HG03460 (cell line): ENCODE data around the gene HDGFL2.
"Not testable (repeated sequence)": the region's sequence is repeated elsewhere in the genome, so short reads cannot be mapped to it uniquely, and the experiment has no call there.

Experiments
- ATAC-seq: cut with Tn5 transposase; IDR thresholded peaks from one replicate; pipeline ENCODE4 v1.9.1; 2021; ENCODE audit not compliant: unreplicated experiment

Gene HDGFL2

DNA sequence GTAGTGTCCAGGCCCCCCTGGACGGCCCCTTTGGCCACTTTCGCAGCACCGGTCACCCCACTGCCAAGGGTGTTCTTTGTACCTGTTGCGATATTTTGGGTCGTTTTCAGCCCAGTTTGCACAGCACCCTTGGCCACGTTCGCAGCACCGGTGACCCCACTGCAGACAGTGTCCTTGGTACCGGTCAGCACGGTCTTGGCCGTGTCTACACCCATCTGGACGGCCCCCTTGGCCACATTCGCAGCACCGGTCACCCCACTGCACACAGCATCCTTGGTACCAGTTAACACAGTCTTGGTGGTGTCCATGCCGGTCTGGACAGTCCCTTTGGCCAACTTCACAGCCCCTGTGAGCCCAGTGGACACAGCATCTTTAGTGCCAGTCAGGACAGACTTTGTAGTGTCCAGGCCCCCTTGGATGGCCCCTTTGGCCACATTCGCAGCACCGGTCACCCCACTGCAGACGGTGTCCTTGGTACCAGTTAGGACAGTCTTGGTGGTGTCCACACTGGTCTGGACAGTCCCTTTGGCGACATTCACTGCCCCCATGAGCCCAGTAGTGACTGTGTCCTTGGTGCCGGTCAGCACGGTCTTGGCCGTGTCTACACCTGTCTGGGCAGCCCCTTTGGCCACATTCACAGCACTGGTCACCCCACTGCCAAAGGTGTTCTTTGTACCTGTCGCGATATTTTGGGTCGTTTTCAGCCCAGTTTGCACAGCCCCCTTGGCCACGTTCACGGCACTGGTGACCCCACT lies 39.4 kb downstream of the HDGFL2 start:
- no peak for ATAC-seq

GRCh38 chr19:4512070-4512469 lies 40.0 kb downstream of the HDGFL2 start:
- ATAC-seq = no peak

DNA sequence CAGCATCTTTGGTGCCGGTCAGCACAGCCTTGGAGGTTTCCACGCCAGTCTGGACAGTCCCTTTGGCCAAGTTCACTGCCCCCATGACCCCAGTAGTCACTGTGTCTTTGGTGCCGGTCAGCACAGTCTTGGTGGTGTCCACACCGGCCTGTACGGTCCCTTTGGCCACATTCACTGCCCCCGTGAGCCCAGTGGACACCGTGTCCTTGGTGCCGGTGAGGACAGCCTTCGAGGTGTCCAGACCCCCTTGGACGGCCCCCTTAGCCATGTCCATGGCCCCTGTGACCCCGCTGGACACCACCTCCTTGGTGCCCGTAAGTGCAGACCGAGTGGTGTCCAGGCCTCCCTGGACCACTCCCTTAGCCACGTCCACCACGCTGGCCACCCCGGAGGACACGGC lies 41.2 kb downstream of the HDGFL2 start:
- no peak for ATAC-seq

DNA sequence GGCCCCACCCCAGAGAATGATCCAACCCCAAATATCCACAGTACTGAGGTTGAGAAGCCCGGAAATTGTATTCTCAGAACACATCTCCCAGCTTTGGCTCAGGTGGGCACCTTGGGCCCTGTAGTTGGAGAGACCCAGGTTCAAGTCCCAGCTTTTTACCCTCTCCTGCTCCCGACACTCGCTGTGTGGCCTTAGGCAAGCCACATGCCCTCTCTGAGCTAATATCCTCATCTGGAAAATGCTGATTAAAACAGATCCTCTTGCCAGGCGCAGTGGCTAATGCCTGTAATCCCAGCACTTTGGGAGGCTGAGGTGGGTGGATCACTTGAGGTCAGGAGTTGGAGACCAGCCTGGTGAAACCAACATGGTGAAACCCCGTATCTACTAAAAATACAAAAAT lies 43.6 kb downstream of the HDGFL2 start:
- no peak for ATAC-seq

GRCh38 chr19:4516199-4516938 lies 44.3 kb downstream of the HDGFL2 start:
- ATAC-seq = no peak

DNA sequence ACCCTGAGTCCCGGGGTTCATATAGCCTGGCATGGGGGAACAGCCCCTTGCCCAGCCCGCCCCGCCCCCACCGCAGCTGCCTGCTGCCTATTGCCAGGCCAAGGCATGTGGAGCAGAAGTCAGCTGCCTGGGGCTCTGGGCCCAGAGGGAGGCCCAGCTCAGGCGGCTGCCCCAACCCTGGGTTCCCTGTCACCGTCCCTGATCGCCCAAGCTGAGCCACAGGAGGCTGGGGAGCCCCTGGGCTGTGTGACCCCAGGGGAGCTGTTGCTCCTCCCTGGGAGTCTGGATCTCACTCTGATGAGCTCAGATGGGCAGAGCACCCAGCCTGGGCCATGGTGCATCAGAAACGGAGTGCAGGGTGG lies 44.8 kb downstream of the HDGFL2 start:
- no peak for ATAC-seq

GRCh38 chr19:4517451-4518057 lies 45.5 kb downstream of the HDGFL2 start:
- no peak for ATAC-seq

GRCh38 chr19:4518345-4519171 lies 46.5 kb downstream of the HDGFL2 start, which contains the start of gene PLIN4:
TSS of gene PLIN4 (minus strand) at chr19:4518486. CDS start at chr19:4518272, 214 bp downstream.
- ATAC-seq = no peak

- no peak for ATAC-seq
Observed at GRCh38 chr19:4519172-4519496, 47.0 kb downstream of the HDGFL2 start.

GRCh38 chr19:4519521-4520277 lies 47.6 kb downstream of the HDGFL2 start:
- ATAC-seq = no peak

DNA sequence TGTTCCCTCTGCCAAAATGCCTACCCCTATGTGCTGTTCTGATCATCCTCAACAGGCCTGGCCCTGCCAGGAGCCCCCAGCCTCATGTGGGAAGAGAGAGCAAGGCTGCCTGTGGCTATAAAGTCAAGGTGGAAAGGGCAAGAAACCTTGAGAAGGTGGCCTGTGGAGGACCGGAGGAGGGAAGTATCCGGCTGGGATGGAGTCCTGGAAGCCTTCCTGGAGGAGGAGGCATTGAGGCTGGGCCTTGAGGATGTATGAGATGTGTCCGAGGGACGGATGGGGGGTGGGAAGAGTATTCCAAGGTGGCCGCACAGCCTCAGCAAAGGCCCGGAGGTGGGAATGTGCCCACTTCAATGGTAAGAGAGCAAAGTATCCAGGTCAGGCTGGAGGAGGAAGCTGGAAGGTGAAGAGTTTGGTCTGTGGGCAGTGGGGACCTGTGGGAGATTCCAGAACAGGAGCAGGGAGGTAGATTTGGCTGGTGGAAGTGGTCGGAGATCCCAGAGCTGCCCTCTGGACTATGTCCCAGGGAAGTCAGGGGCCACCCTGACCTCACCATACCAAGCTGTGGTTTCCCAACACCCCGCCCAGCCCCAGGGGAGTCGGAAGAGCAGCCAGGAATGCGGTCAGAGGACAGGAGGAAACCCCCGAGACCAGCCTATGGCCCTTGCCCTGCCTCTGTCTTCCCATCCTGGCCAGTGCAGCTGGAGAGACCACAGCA lies 49.2 kb downstream of the HDGFL2 start:
- no peak for ATAC-seq

GRCh38 chr19:4521888-4522242 lies 49.8 kb downstream of the HDGFL2 start:
- no peak for ATAC-seq

- no peak for ATAC-seq
Observed at GRCh38 chr19:4522291-4523002, 50.4 kb downstream of the HDGFL2 start.

GRCh38 chr19:4523306-4524110 lies 51.4 kb downstream of the HDGFL2 start:
- ATAC-seq = no peak

GRCh38 chr19:4524808-4525562 lies 52.9 kb downstream of the HDGFL2 start:
- ATAC-seq = no peak

DNA sequence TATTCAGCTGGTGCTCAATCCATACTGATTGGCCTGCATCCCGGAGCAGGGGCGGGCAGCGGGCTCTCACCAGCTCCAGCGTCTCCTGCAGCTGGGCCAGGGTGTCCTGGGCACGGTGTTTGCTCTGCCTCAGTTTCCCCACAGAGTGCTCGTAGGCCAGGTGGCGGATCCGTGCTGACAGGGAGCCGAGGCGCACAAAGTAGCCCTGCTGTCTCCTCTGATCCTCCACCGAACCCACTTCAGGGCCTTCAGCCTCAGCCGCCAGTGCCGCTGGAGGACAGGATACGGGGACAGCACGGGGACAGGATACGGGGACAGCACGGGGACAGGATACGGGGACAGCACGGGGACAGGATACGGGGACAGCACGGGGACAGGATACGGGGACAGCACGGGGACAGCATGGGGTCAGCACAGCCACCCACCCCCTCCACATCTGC lies 53.5 kb downstream of the HDGFL2 start:
- ATAC-seq = no peak

- not testable (repeated sequence) for ATAC-seq
Observed at GRCh38 chr19:4527377-4527776, 55.3 kb downstream of the HDGFL2 start.

- ATAC-seq = no peak
Observed at GRCh38 chr19:4528843-4529242, 56.7 kb downstream of the HDGFL2 start.
